Measurements from ENCODE around the gene EDEM1. TPM values are rescaled to one million over a fixed set of nuclear protein-coding genes. Genes with fewer than 3 reads are reported as not detected.

EDEM1 gene
- total RNA-seq, 2 donors from 2014 or later: 30.2 to 59.7 TPM

GRCh38 chr3:5252131-5252530 lies 64.6 kb downstream of the EDEM1 start:
- DNase-seq (ENCODE audit: low spot score): no peak
- Histone ChIP-seq H3K27ac (no peak overlapping the region), H3K36me3 (no peaks in the 10 kb centered on the region), H3K9me3 (no peaks in the 10 kb centered on the region), H3K4me1 (ENCODE audit: control insufficient read depth in 1 of 2, low read depth in 2 of 2) (no peaks in the 10 kb centered on the region), H3K27me3 (replicated peaks; ENCODE audit: insufficient read depth) (no peaks in the 10 kb centered on the region), H3K4me3 (no peak overlapping the region)
- ATAC-seq (ENCODE audit: insufficient number of reproducible peaks, low FRiP score, low read depth): no peak
- TF ChIP-seq, protein P1, sequence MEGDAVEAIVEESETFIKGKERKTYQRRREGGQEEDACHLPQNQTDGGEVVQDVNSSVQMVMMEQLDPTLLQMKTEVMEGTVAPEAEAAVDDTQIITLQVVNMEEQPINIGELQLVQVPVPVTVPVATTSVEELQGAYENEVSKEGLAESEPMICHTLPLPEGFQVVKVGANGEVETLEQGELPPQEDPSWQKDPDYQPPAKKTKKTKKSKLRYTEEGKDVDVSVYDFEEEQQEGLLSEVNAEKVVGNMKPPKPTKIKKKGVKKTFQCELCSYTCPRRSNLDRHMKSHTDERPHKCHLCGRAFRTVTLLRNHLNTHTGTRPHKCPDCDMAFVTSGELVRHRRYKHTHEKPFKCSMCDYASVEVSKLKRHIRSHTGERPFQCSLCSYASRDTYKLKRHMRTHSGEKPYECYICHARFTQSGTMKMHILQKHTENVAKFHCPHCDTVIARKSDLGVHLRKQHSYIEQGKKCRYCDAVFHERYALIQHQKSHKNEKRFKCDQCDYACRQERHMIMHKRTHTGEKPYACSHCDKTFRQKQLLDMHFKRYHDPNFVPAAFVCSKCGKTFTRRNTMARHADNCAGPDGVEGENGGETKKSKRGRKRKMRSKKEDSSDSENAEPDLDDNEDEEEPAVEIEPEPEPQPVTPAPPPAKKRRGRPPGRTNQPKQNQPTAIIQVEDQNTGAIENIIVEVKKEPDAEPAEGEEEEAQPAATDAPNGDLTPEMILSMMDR (IDR thresholded peaks at IDR 0.05): no peak

GRCh38 chr3:5254281-5255048 lies 67.0 kb downstream of the EDEM1 start:
- DNase-seq (ENCODE audit: low spot score) (no peak), ATAC-seq (ENCODE audit: insufficient number of reproducible peaks, low FRiP score, low read depth) (no peak)
- H3K4me3 ChIP-seq: no peak overlapping the region
- H3K36me3 ChIP-seq: no peaks in the 10 kb centered on the region
- H3K9me3 ChIP-seq: no peaks in the 10 kb centered on the region
- H3K27me3 ChIP-seq (replicated peaks; ENCODE audit: insufficient read depth): no peaks in the 10 kb centered on the region
- H3K4me1 ChIP-seq (ENCODE audit: control insufficient read depth in 1 of 2, low read depth in 2 of 2): no peaks in the 10 kb centered on the region
- TF ChIP-seq, protein P1 (IDR thresholded peaks at IDR 0.05): no peak
- H3K27ac ChIP-seq: no peak overlapping the region

GRCh38 chr3:5255404-5256344 lies 68.2 kb downstream of the EDEM1 start:
- Histone ChIP-seq H3K9me3 (no peaks in the 10 kb centered on the region), H3K4me1 (ENCODE audit: control insufficient read depth in 1 of 2, low read depth in 2 of 2) (no peaks in the 10 kb centered on the region), H3K36me3 (no peaks in the 10 kb centered on the region), H3K27me3 (replicated peaks; ENCODE audit: insufficient read depth) (no peaks in the 10 kb centered on the region), H3K27ac (no peak overlapping the region), H3K4me3 (no peak overlapping the region)
- TF ChIP-seq, protein P1 (IDR thresholded peaks at IDR 0.05): no peak
- ATAC-seq (ENCODE audit: insufficient number of reproducible peaks, low FRiP score, low read depth) (no peak), DNase-seq (ENCODE audit: low spot score) (no peak)

DNA sequence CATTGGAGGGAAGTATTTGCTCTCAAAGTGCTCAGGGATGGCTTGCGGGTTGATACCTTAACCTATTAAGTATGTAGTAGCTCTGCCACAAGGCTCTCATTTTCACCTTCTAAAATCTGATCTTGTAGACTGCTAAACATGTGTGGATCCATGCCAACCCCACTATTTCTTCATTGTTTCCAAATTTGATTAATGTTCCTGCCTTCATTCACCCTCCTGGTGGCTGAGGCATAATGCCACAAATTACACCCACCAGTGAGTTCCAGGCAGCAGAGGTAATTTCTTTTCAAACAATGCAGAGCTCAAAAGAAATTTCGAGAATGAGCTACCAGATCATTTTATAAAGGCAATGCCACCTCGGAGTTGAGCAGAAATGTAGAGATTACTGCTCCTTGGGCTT lies 71.0 kb downstream of the EDEM1 start:
- TF ChIP-seq, protein P1 (IDR thresholded peaks at IDR 0.05): no peak
- Histone ChIP-seq H3K27ac (no peak overlapping the region), H3K36me3 (no peaks in the 10 kb centered on the region), H3K4me3 (no peak overlapping the region), H3K9me3 (no peaks in the 10 kb centered on the region), H3K4me1 (ENCODE audit: control insufficient read depth in 1 of 2, low read depth in 2 of 2) (no peaks in the 10 kb centered on the region), H3K27me3 (replicated peaks; ENCODE audit: insufficient read depth) (no peaks in the 10 kb centered on the region)
- no peak for DNase-seq (ENCODE audit: low spot score)
- ATAC-seq (ENCODE audit: insufficient number of reproducible peaks, low FRiP score, low read depth): no peak

- H3K27me3 ChIP-seq (replicated peaks; ENCODE audit: insufficient read depth): no peaks in the 10 kb centered on the region
- no peak overlapping the region for H3K4me3 ChIP-seq
- TF ChIP-seq, protein P1 (IDR thresholded peaks at IDR 0.05): no peak
- no peak for ATAC-seq (ENCODE audit: insufficient number of reproducible peaks, low FRiP score, low read depth)
- no peak overlapping the region for H3K27ac ChIP-seq
- no peak for DNase-seq (ENCODE audit: low spot score)
- no peaks in the 10 kb centered on the region for H3K36me3 ChIP-seq
- H3K9me3 ChIP-seq: no peaks in the 10 kb centered on the region
- no peaks in the 10 kb centered on the region for H3K4me1 ChIP-seq (ENCODE audit: control insufficient read depth in 1 of 2, low read depth in 2 of 2)
These were observed 73.5 kb downstream of the EDEM1 start for GRCh38 chr3:5260992-5261501.
